Stimulated activated CD8-positive, alpha-beta memory T cell treated with anti-CD3 and anti-CD28 coated beads, Interleukin-4, amount 100 ng/mL, for 4 hours (primary cell): ENCODE measurements around the gene CNTN4.
"Not testable (repeated sequence)": the region's sequence is repeated elsewhere in the genome, so short reads cannot be mapped to it uniquely, and the experiment has no call there.

Experiments
- DNase-seq, 2 donors: peaks; one replicate each; pipeline ENCODE4 v3.0.0-alpha.2; 2020; ENCODE audit warnings: low read depth in 2 of 2, low spot score in 1 of 2

CNTN4 gene

GRCh38 chr3:2098398-2099027, at the start of gene CNTN4:
CNTN4 (plus strand) TSS chr3:2098866.
- DNase-seq, result no peak

- no peak for DNase-seq
These were observed 37.3 kb upstream of the CNTN4 start for GRCh38 chr3:2061360-2061759.

- no peak for DNase-seq
These were observed 27.1 kb upstream of the CNTN4 start for GRCh38 chr3:2071531-2071930.

- no peak for DNase-seq
These were observed 19.8 kb upstream of the CNTN4 start for GRCh38 chr3:2078821-2079220.

- DNase-seq, result no peak
These were observed 15.7 kb upstream of the CNTN4 start for GRCh38 chr3:2082871-2083480.

- not testable (repeated sequence) for DNase-seq
These were observed 15.1 kb upstream of the CNTN4 start for GRCh38 chr3:2083558-2083957.

GRCh38 chr3:2090095-2090911, 8.4 kb upstream of the CNTN4 start:
- no peak for DNase-seq

GRCh38 chr3:2092758-2093157, 5.9 kb upstream of the CNTN4 start:
- DNase-seq, result no peak

- DNase-seq, result no peak
These were observed 3.7 kb upstream of the CNTN4 start for GRCh38 chr3:2094941-2095340.

- no peak for DNase-seq
These were observed 2.5 kb upstream of the CNTN4 start for GRCh38 chr3:2096216-2096615.

GRCh38 chr3:2097641-2098191, 950 bp upstream of the CNTN4 start:
- DNase-seq, result no peak

- DNase-seq, result no peak
These were observed 484 bp downstream of the CNTN4 start for GRCh38 chr3:2099028-2099671.

GRCh38 chr3:2099779-2100191, 1.1 kb downstream of the CNTN4 start:
- DNase-seq, result no peak

- no peak for DNase-seq
These were observed 7.8 kb downstream of the CNTN4 start for GRCh38 chr3:2106438-2106837.

- DNase-seq, result no peak
These were observed 12.0 kb downstream of the CNTN4 start for GRCh38 chr3:2110597-2111117.

GRCh38 chr3:2114617-2115275, 16.1 kb downstream of the CNTN4 start:
- no peak for DNase-seq

GRCh38 chr3:2130726-2131125, 32.1 kb downstream of the CNTN4 start:
- DNase-seq, result no peak

- no peak for DNase-seq
These were observed 34.5 kb downstream of the CNTN4 start for GRCh38 chr3:2133146-2133545.

- no peak for DNase-seq
These were observed 39.0 kb downstream of the CNTN4 start for GRCh38 chr3:2137651-2138050.

- no peak for DNase-seq
These were observed 42.8 kb downstream of the CNTN4 start for GRCh38 chr3:2141482-2141881.
